Erythroblast (primary cell): ENCODE results near the gene TOLLIP.

ENCODE experiments used
- GATA1 ChIP-seq: IDR thresholded peaks from 2 replicates; pipeline ENCODE4 v1.6.1; 2011; ENCODE audit warnings: low read depth, mild to moderate bottlenecking, control low read depth, low read length, moderate library complexity
- POLR2A ChIP-seq: IDR thresholded peaks from 2 replicates; pipeline ENCODE4 v1.6.1; 2011; ENCODE audit warnings: mild to moderate bottlenecking, low read length

GRCh38 chr11:1262172-1263006, 47.0 kb downstream of the TOLLIP start:
- TF ChIP-seq POLR2A, result peak; percentile 62
- TF ChIP-seq GATA1, result no peak
